HG03469 (cell line): ENCODE measurements around the gene PLS1.
"Not testable (repeated sequence)": the region's sequence is repeated elsewhere in the genome, so short reads cannot be mapped to it uniquely, and the experiment has no call there.

ENCODE experiments used
- ATAC-seq: cut with Tn5 transposase; IDR thresholded peaks from one replicate; pipeline ENCODE4 v1.9.1; 2021; ENCODE audit warnings: mild to moderate bottlenecking, moderate library complexity, moderate number of reproducible peaks; ENCODE audit not compliant: unreplicated experiment

PLS1 gene, protein sequence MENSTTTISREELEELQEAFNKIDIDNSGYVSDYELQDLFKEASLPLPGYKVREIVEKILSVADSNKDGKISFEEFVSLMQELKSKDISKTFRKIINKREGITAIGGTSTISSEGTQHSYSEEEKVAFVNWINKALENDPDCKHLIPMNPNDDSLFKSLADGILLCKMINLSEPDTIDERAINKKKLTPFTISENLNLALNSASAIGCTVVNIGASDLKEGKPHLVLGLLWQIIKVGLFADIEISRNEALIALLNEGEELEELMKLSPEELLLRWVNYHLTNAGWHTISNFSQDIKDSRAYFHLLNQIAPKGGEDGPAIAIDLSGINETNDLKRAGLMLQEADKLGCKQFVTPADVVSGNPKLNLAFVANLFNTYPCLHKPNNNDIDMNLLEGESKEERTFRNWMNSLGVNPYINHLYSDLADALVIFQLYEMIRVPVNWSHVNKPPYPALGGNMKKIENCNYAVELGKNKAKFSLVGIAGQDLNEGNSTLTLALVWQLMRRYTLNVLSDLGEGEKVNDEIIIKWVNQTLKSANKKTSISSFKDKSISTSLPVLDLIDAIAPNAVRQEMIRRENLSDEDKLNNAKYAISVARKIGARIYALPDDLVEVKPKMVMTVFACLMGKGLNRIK

DNA sequence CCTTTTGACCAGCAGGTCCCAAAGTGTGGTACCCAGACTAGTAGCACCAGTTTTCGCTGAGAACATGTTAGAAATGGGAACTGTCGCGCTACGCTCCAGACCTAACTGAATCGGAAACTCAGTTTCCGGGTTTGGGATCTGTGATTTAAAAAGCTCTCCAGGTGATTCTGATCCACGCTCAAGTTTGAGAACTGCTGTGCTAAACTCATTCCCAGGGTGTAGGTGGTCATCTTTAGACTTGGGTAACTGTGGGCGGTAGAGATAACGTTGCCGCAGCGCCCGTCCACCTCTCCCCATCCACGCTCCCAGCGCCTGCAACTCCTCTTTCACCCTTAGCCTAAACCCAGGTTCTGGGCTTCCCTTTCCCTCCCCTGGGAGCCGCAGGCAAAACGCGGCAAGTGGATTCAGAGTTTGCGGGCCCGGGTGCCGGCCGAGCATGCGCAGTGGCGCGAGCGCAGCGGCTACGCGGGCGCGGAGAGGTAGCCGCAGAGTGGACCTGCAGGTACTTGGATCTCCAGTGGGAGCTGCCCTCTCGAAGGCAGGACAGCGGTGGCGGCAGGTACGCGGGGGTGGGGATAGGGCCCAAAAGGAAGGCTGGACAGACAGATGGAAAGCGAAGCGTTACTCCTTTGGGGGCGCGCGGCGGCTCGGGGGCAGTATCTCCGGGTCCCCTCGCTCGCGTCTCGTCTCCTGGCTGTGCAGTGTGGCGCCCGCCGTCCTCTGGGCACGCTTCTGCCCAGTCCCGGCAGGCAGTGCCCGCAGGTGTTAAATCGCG is at the start of gene PLS1:
TSS of gene PLS1 (plus strand) at position 443 of the 775 bp plus-strand sequence. CDS start 67,845 bp downstream, outside the sequence.
- peak; percentile 67 for ATAC-seq

DNA sequence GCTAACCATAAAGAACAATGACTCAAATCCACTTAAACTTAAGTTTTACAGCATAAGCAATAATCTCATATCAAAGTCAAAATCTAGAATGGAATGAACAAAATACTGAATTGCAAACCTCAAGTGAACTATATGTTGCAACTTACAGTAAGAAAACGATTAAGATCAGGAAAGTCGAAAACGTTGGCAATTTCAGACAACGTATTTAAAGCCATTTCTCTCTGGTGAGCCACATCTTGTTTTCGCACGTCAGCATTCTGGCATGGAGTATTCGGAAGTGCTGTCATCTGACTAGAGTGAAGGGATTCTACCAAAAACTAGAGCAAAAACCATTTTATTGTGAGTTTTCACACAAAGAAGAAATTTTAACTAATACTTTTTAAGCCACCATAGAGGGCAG is 46.2 kb upstream of the PLS1 start:
- no peak for ATAC-seq

DNA sequence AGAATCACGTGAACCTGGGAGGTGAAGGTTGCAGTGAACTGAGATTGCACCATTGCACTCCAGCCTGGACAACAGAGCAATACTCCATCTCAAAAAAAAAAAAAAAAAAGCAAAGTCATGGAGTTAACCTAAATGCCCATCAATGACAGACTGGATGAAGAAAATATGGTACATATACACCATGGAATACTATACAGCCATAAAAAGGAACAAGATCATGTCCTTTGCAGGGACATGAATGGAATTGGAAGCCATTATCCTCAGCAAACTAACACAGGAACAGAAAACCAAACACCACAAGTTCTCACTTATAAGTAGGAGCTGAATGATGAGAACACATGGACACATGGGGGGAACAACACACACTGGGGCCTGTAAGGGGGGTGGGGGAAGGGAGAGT is 43.6 kb upstream of the PLS1 start:
- not testable (repeated sequence) for ATAC-seq

DNA sequence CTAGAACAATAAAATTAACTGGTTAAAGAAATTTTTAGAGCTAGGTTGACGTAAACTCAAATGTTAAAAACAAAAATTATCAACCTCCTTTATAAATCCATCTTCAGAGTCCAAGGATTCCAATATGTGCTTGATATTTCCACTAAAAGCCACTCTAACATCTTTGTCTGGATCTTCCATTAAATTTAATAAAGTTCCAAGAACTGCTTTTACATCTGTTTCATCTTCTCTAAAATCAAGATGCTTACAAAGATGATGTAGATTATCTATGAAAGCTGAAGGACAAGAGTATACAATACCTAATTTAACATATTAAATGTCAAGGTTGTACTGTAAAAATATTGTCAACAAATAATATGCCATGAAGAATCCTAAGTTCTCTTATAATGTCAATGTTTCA is 42.5 kb upstream of the PLS1 start:
- no peak for ATAC-seq

DNA sequence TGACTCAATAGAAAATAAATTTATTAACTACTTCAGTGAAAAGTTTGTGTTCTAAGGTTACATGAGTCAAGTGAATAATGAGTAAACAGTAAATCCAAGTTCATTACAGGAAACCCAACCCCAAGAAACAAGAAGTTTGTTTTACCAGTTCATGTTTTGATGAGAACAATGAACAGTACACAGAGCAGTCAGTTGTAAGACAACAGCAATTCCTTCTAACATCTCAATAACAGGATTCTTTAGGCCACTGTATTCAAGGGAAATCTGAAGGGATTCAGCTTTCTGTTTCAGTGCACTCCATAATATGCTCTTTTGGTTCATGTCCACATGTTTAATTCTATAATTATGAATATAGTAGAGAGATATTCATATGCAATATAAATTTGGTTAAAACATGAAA is 36.1 kb upstream of the PLS1 start:
- ATAC-seq: no peak

DNA sequence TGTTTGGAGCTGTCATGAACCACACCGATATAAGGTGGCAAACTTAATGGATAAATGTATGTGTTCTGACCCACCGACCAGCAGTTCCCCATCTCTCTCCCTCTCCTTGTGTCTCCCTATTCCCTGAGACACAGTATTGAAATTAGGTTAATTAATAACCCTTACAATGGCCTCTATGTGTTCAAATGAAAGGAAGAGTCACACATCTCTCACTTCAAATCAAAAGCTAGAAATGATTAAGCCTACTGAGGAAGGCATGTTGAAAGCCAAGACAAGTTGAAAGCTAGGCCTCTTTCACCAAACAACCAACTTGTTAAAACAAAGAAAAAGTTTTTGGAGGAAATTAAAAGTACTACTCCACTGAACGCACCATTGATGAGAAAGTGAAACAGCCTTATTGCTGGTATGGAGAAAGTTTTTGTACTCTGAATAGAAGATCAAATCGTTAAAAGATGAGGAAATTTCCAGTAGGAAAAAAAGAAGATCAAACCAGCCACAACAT is 32.6 kb upstream of the PLS1 start:
- ATAC-seq: no peak

DNA sequence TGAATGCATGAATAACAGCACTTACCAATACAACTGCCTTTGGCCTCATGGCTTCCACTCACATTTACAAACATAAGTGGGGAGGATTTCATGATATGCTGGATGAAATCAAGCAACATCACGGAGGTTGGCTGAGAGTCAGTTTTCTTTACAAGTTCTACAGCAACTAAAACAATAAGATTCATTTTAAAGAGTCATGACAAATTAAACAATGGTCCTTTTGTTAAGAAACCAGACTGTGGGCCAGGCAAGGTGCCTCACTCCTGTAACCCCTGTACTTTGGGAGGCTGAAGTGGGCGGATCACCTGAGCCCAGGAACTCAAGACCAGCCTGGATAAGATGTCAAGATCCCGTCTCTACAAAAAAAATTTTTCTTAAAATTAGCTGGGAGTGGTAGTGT is 30.1 kb upstream of the PLS1 start:
- ATAC-seq: no peak

DNA sequence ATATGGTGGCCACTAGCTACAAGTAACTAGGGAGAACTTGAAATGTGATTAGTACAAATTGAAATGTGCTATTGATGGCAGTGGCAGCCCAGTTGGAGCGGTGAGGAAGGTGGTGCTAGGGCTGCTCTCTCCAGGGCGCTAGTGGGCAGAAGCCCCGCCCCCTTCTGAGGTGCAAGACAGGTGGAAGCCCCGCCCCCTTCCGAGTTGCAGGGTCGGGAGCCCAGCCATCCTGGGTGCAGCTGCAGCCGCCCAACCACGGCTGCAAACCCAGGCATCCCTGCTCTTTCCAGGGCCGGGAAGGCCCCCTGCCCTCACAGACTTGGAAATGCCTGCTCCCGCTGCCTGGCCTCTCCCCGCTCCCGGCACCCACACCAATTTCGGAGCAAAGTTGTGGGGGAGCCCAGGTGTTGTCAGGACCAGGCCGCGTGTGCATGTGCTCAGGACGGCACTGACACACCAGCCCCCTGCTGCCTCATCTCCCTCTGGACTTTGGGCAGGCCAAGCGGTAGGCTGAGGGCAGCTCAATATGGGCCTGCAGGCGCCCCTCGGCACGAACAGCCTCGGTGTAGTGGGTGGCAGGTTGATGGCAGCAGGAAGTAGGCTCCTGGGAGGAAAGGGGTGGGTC is 27.7 kb upstream of the PLS1 start:
- ATAC-seq: no peak

DNA sequence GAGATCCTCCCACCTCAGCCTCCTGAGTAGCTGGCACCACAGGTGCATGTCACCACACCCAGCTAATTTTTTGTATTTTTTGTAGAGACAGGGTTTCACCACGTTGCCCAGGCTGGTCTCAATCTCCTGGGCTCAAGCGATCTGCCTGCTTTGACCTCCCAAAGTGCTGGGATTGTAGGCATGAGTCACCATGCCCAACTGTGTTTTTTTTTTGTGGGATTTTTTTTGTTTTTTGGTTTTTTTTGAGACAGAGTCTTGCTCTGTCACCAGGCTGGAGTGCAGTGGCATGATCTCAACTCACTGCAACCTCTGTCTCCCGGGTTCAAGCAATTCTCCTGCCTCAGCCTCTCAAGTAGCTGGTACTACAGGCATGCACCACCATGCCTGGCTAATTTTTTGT is 26.8 kb upstream of the PLS1 start:
- not testable (repeated sequence) for ATAC-seq

DNA sequence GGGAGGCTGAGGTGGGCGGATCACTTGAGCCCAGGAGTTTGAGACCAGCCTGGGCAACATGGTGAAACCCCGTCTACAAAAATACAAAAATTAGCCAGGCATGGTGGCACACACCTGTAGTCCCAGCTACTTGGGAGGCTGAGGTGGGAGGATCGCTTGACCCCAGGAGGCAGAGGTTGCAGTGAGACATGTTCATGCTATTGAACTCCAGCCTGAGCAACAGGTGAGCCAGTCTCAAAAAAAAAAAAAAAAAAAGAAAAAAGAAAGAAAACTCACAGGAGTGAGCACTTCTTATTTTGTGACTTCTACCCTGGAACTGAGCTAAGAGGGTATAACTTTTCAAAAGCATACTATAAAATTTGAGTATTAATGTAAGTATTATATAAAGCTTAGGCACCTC is 22.0 kb upstream of the PLS1 start:
- ATAC-seq: not testable (repeated sequence)

DNA sequence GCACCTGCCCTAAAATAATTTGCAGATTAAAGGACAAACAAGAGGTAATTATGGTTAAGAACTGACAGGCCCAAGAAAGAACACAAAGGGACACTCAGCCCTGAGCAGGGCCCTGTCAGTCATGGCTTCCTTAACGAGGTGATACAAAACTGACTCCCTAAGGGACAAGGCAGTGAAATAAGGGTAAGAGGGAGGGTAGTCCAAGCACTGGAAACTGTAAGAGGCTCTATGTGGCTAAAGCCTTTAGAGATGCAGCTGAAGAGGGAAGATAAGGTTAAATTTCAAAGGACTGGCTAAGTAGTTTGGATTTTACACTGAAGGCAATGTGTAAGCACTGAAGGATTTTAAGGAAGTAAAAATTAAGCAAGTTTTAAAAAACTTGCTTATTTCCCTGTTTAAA is 21.5 kb upstream of the PLS1 start:
- no peak for ATAC-seq

DNA sequence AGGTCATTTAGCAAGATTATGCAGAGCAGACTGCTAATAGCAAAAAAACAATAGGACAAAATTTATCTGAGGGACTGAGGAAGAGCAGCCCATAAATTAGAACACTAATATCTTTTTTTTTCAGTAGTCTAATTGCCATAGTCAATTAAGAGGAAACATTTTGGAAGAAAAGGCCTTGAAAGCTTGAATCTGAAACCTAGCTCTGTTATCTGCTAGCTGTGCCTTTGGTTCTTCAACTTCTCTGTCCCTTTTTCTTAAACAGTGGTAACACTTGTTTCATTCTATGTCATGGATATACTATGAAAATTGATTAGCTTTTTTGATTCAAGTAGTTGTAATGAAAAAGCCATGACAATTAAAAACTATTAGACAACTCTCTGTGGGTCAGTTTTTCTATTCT is 19.4 kb upstream of the PLS1 start:
- ATAC-seq: no peak

DNA sequence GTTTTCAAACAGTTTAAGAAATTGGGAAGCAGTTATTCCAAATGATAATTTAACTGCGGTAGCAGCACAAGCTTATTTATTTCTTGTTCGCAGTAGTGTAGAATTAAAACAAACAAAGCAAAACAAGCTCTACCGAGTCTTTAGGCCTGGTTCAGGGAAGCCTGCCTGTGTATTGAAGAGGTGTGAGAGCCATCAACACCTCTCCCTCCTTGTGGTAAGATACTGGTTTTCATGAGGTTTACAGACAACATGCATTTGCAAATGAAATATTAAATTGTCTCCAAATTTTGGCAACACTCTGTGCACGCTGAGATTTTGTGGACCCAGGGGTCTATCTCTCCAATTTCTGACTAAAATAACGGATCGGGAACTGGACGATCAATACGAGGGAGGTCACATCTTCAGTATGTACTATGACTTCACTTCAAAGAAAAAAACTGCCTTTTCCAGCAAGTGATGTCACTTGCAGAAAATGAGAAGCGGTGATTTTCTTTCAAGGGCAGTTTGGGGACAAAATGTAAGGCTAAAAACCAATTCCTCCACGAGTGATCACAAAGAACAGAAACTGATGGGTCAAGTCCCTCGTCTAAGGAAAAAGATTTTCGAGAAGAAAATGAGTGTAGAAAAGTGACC is 18.4 kb upstream of the PLS1 start:
- ATAC-seq: no peak

DNA sequence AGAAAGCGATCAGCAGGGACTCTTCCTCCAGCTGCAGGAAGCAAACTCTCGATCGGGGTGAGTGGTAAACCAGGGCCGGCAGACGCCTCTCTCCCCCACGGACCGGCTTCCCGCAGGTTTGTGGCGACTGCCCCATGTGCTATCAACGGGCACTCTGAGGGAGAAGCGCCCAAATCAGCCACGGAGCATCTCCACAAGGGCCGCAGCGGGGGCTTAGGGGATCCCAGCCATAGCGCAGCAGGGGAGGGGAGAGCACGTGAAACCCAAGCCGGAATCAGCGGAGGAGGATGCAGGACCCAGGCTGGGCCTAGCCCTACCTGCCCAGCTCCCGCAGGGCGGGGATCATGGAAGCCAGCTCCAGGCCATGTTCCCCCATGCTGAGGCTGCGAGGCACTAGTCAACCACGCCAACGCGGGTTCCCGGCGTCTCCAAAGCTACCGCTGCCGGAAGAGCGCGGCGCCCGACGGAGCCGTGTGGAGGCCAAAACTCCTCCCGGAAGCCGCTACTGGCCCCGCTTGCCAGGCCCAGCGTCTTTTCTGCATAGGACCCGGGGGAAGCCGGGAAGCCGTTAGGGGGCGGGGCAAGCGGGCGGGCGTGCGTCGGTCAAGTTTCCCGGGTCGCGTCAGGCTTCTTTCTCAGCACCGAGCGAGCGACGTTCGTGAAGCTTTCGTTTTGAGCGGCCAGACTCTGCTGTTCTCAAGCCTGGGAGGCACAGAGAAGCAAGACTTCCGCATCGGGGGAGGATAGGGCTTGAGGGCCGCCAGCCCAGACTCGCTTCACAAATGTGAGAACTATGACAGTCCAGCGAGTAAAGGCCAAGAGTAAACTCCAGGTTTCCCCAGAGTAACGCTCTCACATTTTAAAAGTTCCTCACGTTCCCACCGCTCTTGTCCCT is 17.6 kb upstream of the PLS1 start, which contains the start of gene ATR:
TSS of gene ATR (minus strand) at position 405 of the 895 bp plus-strand sequence. CDS start at position 376, 29 bp downstream.
- peak; percentile 88 for ATAC-seq

DNA sequence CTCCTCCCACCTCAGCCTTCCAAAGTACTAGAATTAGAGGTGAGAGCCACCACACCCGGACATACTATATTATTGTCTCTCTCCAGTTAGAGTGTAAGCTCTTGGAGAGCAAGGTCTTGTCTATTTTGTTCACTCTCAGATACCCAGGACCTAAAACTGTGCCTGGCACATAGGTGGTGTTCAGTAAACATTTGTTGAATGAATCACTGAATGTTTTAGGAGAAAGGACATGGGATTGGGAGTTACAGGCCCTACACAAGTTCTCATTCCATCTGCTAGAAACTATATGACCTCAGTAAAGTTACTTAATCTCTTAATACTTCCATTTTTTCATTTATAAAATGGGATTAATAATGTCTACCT is 16.2 kb upstream of the PLS1 start:
- no peak for ATAC-seq

DNA sequence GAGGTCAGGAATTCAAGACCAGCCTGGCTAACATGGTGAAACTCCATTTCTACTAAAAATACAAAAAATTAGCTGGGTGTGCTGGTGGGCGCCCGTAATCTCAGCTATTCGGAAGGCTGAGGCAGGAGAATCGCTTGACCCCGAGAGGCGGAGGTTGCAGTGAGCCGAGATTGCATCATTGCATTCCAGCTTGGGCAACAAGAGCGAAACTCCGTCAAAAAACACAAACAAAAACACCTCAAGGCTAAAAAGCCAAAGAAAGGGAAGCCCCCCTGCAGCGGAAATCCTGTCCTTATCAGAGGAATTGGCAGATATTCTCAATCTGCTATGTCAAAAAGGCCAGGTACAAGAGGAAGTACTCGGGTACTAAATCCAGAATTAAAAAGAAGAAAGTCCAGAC is 15.1 kb upstream of the PLS1 start:
- not testable (repeated sequence) for ATAC-seq

DNA sequence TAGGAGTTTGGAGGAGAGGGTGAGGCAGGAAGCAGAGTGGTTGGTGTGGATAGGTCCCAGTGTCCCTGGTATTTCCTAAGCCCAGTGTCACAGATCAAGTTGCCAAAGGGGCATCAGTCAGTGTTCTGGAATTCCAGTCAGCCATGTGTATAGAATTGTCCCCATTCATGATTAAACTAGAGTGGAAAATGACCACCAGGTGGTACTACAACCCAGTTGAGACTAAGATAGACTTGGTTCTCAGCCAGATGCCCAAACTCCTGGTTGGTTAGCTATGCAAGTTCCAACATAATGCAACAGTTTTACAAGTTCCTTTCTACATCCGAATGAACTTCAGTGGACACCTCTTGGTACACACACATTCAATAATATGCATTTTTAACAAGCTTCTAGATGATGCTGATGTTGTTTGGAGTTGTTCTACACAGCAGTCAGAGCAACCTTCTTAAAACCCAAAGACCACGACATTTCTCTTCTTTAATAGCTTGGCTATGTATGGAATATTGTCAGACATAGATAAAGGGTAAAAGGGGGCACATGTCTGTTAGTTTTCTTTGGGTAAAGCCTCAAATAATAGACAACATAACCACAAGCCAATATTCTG is 9.3 kb upstream of the PLS1 start:
- no peak for ATAC-seq

DNA sequence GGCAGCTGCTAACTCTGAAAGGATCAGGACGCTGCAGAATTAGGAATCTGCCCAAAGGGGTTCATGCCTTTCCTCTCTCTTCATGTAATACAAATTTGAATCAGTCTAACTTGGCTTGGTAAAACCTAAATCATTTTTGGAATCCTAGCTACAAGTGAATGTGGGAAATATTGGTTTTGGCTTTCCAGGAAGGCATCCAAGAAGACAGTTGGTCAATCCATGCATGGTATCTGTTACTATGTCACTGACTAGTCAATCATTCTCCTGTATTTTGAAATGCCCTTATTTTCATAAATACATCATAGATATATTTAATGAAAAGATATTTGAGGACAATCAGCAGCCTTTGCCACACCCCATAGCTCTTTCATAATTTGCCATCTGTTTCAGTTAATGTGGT is 7.5 kb upstream of the PLS1 start:
- no peak for ATAC-seq

DNA sequence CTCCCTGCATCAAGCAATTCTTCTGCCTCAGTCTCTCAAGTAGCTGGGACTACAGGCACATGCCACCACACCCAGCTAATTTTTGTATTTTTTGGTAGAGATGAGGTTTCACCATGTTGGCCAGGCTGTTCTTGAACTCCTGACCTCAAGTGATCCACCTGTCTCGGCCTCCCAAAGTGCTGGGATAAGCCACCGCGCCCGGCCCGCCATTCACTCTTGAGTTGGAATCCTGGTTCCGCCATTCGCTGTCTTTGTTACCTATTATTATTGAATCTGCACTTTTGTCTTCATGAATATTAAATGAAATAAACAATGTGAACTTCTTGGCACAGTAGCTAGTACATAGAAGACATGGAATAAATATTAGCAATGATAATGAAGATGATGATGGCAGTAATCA is 3.9 kb upstream of the PLS1 start:
- not testable (repeated sequence) for ATAC-seq
